ENCODE measurements around the gene CD99. TPM values are rescaled to one million over a fixed set of nuclear protein-coding genes. Genes with fewer than 3 reads are reported as not detected.

The CD99 gene
- total RNA-seq, 2 donors from 2014 or later = 384 to 1,041 TPM

DNA sequence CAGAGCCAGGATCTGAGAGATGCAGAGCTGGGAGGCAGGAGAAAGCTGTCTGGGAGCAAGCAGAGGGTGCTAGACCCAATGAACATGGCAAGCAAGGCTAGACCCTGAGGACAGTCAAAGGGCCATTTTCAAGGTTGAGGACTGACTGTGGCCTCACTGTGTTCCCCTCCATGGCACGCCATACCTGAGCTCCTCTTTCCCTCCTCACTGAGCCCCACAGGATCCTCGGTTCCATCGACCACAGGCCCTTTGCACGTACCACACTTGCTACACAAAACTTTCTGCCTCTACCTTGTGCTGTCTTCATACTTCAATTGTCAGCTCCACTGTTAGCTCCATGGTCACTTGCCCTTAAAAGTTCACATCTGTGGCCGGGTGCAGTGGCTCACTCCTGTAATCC, 45.5 kb upstream of the CD99 start:
- H3K4me1 ChIP-seq (replicated peaks) = no peaks in the 10 kb centered on the region
- H3K27ac ChIP-seq = no peak overlapping the region
- intact Hi-C loops (cut with DNase I) = loop anchor here (10.0 kb wide), 1 partner anchor 169 kb away; no protein-coding TSS in a partner anchor
- no peaks in the 10 kb centered on the region for H3K36me3 ChIP-seq
- no peak for DNase-seq (ENCODE audit: low spot score)
- no peaks in the 10 kb centered on the region for H3K9me3 ChIP-seq
- no peaks in the 10 kb centered on the region for H3K27me3 ChIP-seq (replicated peaks; ENCODE audit: insufficient read depth)
- TF ChIP-seq, protein P1, sequence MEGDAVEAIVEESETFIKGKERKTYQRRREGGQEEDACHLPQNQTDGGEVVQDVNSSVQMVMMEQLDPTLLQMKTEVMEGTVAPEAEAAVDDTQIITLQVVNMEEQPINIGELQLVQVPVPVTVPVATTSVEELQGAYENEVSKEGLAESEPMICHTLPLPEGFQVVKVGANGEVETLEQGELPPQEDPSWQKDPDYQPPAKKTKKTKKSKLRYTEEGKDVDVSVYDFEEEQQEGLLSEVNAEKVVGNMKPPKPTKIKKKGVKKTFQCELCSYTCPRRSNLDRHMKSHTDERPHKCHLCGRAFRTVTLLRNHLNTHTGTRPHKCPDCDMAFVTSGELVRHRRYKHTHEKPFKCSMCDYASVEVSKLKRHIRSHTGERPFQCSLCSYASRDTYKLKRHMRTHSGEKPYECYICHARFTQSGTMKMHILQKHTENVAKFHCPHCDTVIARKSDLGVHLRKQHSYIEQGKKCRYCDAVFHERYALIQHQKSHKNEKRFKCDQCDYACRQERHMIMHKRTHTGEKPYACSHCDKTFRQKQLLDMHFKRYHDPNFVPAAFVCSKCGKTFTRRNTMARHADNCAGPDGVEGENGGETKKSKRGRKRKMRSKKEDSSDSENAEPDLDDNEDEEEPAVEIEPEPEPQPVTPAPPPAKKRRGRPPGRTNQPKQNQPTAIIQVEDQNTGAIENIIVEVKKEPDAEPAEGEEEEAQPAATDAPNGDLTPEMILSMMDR (IDR thresholded peaks at IDR 0.05) = no peak
- TF ChIP-seq POLR2AphosphoS5 (IDR thresholded peaks at IDR 0.05) (no peak), POLR2A (IDR thresholded peaks at IDR 0.05) (no peak)
- H3K4me3 ChIP-seq = no peak overlapping the region
- WGBS = 76% methylated on average over 5 of the region's 5 CpGs

DNA sequence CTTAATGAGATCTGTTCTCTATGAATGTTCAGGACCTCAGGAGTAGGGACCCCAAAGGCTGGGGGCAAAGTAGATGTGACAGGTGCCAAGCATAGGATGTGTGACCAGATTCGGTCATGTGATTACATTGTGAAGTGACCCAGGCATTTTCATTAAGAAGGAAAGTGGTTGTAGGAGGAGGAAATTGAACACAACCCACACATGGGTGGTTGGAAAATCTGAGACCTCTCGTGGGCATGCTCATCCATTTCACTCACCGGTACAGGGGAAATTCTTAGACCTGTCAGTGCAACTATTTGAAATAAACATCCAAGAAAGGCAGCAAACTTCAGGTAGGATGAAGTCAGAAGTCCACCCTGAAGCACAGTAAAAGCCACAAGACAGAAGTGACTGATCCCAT, 43.5 kb upstream of the CD99 start:
- H3K27me3 ChIP-seq (replicated peaks; ENCODE audit: insufficient read depth) = no peaks in the 10 kb centered on the region
- H3K9me3 ChIP-seq = no peaks in the 10 kb centered on the region
- WGBS = 94% methylated on average over 3 of the region's 3 CpGs
- H3K36me3 ChIP-seq = no peaks in the 10 kb centered on the region
- no peaks in the 10 kb centered on the region for H3K4me1 ChIP-seq (replicated peaks)
- TF ChIP-seq POLR2AphosphoS5 (IDR thresholded peaks at IDR 0.05) = no peak
- TF ChIP-seq POLR2A (IDR thresholded peaks at IDR 0.05) = no peak
- intact Hi-C loops (cut with DNase I) = loop anchor here (10.0 kb wide), 1 partner anchor 167 kb away; no protein-coding TSS in a partner anchor
- DNase-seq (ENCODE audit: low spot score) = no peak
- H3K27ac ChIP-seq = no peak overlapping the region
- H3K4me3 ChIP-seq = no peak overlapping the region

DNA sequence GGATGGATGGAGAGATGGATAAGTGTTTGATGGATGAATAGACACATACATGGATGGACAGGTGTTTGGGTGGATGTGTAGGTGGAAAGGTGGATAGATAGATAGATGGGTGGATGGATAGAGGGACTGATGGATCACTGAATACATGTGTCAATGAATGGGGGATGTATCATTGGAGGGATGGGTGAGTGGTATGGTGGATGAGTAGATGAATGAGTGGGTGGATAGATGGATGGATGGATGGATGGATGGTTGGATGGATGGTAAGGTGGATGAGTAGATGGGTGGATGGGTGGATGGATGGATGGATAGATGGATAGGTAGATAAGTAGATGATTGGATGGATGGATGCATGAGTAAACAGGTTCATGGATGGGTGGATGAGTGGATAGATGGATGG, 41.1 kb upstream of the CD99 start:
- no peaks in the 10 kb centered on the region for H3K27me3 ChIP-seq (replicated peaks; ENCODE audit: insufficient read depth)
- H3K36me3 ChIP-seq = no peaks in the 10 kb centered on the region
- H3K4me1 ChIP-seq (replicated peaks) = no peaks in the 10 kb centered on the region
- H3K4me3 ChIP-seq = no peak overlapping the region
- no peak for TF ChIP-seq POLR2A (IDR thresholded peaks at IDR 0.05)
- TF ChIP-seq, protein P1 (IDR thresholded peaks at IDR 0.05) = no peak
- no peak for TF ChIP-seq POLR2AphosphoS5 (IDR thresholded peaks at IDR 0.05)
- no peak for DNase-seq (ENCODE audit: low spot score)
- H3K27ac ChIP-seq = no peak overlapping the region
- no peaks in the 10 kb centered on the region for H3K9me3 ChIP-seq
- intact Hi-C loops (cut with DNase I) = no loop called here

DNA sequence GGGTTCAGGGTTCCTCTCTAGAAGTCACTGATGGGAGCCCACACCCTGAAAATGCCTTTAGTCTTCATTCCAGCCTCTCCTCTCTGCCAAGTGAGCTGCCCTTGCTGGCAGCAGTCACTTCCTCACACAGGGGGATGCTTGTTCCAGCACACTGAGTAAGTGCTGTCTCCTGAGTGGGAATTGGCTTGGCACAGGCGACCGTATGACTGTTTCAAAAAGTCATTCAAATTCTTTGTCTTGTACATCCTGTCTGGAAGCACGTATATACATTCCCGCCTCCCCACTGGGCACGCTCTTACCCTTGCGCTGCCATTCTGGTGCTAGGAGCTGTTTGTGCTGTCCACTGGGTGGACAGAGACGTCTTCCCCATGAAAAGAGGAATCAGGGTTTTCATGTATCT, 40.2 kb upstream of the CD99 start:
- WGBS = 77% methylated on average over 7 of the region's 7 CpGs
- TF ChIP-seq, protein P1 (IDR thresholded peaks at IDR 0.05) = no peak
- no peak for TF ChIP-seq POLR2AphosphoS5 (IDR thresholded peaks at IDR 0.05)
- TF ChIP-seq POLR2A (IDR thresholded peaks at IDR 0.05) = no peak
- Histone ChIP-seq H3K27ac (no peak overlapping the region), H3K4me3 (no peak overlapping the region), H3K4me1 (replicated peaks) (no peaks in the 10 kb centered on the region), H3K27me3 (replicated peaks; ENCODE audit: insufficient read depth) (no peaks in the 10 kb centered on the region), H3K36me3 (no peaks in the 10 kb centered on the region), H3K9me3 (no peaks in the 10 kb centered on the region)
- intact Hi-C loops (cut with DNase I) = no loop called here
- no peak for DNase-seq (ENCODE audit: low spot score)

DNA sequence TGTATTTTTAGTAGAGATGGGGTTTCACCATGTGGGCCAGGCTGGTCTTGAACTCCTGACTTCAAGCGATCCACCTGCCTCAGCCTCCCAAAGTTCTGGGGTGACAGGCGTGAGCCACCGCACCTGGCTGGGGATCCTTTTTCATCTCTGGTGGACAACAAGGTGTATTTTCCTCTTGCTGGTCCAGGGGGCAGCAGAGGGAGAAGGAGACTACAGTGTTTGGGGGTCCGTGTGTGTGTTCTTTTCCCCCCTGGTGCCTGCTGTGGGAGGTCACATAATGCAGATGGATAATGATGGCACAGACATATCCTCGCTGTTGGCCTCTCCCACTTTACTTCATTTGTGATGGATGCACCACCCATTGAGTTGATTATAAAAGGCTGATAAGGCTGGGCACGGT, 39.0 kb upstream of the CD99 start:
- DNase-seq (ENCODE audit: low spot score) = no peak
- intact Hi-C loops (cut with DNase I) = no loop called here

More for the DNA sequence above, 39.0 kb upstream of the CD99 start:
- H3K36me3 ChIP-seq = no peaks in the 10 kb centered on the region
- TF ChIP-seq, protein P1 (IDR thresholded peaks at IDR 0.05) = no peak
- no peak for TF ChIP-seq POLR2A (IDR thresholded peaks at IDR 0.05)
- no peak for TF ChIP-seq POLR2AphosphoS5 (IDR thresholded peaks at IDR 0.05)
- no peaks in the 10 kb centered on the region for H3K27me3 ChIP-seq (replicated peaks; ENCODE audit: insufficient read depth)
- no peak overlapping the region for H3K27ac ChIP-seq
- H3K4me3 ChIP-seq = no peak overlapping the region
- no peaks in the 10 kb centered on the region for H3K4me1 ChIP-seq (replicated peaks)
- H3K9me3 ChIP-seq = no peaks in the 10 kb centered on the region
- 96% methylated on average over 6 of the region's 6 CpGs for WGBS
